GM04504 (cell line): ENCODE measurements around the gene ZNF772.
"Not testable (repeated sequence)": the region's sequence is repeated elsewhere in the genome, so short reads cannot be mapped to it uniquely, and the experiment has no call there.

Experiments
- DNase-seq: peaks from one replicate; pipeline ENCODE4 v3.0.0-alpha.2; 2012; ENCODE audit warnings: low read depth

ZNF772 gene

DNA sequence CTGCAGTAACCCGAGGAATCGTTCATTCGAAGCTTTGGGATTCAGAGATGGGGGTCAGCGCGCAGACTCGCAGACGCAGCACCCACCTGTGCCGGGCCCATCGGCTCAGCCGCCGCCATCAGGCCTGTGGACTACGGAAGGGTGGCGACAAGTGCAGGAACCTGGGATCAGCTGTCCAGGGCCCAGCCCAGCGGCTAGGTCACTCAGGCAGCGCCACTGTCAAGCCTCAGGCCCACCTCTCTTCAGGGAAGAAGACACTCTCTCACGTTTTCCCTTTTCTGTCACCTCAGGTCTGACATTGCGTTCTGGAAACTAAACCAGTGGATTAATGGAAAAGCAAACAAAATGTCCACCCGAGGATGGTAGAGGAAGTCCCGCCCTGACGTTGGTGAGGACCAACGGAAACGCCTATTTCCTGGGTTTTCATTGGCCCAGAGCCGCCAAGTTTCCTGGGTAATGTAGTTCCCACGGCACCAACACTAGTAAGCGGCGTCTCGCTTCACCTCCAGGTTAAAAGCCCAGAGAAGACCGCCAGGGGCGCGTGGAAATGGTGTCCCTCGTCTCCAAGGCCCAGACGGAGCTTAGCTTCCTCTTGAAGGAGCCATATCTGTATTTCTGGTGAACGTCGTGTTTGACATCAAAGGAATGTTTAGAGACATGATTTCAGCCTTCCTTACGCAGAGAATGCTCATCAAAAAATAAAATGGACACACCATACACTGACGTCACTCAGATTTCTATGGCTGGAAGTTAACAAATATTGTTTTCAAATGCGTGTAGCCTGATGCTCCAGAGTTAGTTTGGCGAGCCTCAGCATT is at the start of gene ZNF772:
Gene ZNF772 (minus strand): TSS at position 376 of the 818 bp plus-strand sequence. CDS start 257 bp downstream, at position 119.
- DNase-seq, result peak; percentile 89

DNA sequence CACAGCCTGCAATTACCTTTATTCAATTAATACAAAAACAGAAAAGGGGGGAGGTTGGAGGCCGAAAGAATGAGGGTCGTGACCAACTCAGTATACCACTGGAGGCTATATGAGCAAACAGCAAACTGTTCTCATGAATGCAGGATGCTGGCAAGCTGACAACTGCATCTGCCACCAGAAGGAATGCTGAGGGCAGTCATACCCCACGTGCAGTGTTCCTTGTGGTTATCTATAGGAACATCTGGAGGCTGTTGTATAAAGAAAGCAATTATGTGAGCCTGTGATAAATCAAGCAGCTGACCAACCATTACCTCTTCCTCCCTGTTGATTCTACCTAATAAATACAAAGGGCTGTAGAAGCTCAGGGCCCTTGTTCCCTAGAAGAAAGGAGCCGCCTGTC is 40.7 kb upstream of the ZNF772 start:
- DNase-seq, result not testable (repeated sequence)

DNA sequence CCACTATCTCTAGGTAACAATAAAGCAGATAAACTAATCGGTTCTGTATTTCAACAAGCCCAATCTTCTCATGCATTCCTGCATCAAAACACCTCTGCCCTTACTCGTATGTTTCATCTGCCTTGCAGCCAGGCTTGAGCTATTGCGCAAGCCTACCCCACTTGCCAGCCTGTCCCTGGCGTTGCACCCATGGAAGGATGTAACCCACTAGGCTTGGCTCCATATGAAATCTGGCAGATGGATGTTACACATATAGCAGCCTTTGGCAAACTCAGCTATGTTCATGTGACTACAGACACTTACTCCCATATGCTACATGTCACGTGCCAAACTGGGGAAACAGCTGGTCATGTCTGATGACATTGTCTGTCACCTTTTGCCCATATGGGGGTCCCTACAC is 37.9 kb upstream of the ZNF772 start:
- no peak for DNase-seq

DNA sequence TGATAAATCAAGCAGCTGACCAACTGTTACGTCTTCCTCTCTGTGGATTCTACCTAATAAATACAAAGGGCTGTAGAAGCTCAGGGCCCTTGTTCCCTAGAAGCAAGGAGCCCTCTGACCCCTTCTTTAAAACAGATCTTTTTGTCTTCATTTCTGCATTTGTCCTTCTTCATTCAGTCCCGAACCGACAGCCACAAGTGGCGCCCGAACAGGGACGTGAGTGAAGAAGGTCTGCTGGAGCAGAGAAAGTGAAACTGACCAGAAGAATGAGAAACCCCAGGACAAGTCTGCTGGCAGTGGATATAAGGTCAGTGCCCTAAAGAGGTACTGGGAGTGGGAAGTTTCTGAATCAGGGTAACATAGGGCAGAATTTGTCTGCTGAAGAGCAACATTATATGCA is 35.5 kb upstream of the ZNF772 start:
- no peak for DNase-seq

DNA sequence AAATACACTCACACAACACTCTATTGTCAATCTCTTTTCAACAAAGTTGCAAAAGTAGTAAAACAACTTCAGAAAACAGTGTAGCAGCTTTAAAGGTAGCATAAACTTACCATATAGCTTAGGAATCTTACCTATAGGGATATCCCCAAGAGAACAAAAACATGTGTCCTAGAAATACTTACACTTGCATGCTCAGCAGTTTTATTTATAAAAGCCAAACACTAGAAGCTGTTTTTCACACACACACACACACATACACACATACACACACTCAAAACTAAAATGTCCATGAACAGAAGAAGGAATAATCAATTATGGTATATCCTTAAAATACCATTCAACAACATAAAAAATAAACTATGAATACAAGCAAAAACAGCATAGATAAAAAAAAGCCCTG is 34.1 kb upstream of the ZNF772 start:
- no peak for DNase-seq

DNA sequence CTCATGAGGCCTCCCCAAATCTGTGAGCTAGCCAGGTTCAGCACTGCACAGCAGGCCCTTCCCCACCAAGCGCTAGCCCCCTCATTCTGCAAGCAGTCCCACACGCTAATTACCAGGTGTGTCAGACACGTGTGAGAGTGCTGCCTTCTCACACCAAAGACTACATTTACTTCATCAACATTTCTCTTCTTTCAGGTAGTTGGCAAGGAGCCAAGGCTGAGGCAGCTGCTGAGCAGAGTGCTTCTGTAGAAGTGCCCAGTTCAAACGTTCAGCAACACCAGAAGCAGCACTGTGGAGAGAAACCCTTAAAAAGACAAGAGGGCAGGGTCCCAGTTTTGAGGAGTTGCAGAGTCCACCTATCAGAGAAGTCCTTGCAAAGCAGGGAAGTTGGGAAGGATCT is 28.8 kb upstream of the ZNF772 start:
- DNase-seq, result no peak

DNA sequence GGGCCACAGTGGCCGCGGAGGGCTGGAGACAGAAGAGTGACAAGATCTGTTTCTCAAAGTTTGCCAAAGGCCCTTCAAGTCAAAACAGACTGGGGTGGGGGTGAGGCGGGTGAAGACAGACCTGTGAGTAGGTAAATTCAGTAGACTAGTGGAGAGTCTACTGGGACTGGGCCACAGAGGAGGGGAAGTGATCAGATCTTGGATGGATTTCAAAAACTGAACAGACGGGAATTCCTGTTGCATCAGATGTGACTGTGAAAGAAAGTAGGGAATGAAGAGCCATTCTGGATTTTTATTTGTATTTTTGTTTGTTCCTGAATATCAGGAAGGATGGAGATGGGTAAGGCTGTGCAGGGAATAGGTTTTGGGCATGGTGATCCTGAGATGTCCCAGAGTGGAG is 23.0 kb upstream of the ZNF772 start:
- peak; percentile 33 for DNase-seq

DNA sequence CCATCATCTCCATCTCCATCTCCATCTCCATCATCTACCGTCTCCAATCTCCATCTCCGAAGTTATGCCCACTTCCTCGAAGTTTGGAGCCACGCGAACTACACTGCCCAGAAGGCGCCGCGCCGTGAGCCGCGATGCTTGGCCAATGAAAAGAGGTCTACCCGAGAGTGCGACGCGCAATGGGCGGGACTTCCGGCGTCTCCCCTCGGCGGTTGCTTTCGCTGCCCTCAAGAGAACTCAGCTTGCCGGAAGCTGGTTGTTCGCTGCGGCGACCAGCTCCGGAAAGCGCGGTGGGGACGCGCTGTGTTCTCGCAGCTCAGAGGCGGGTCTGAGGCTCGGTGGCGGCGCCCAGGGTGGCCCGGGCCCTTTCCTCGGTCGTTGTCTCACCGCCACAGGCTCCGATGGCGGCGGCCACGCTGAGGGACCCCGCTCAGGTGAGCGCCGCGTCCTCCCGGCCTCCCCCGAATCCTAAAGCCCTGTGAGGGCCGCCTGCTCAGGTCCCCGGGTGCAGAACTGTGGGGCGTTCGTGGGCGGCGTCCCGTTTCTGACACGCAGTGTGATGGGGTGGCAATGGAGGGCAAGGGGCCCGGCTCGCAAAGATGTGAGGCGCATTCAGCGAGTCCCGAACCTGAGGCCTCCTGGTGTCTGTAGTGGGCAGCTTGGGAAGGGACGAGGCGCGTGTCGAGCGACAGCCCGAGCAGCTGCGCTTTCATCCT is 22.5 kb upstream of the ZNF772 start, which contains the start of gene ZNF773:
Gene ZNF773 (plus strand): TSS at position 259 of the 716 bp plus-strand sequence. CDS start 143 bp downstream, at position 402.
- peak; percentile 84 for DNase-seq

DNA sequence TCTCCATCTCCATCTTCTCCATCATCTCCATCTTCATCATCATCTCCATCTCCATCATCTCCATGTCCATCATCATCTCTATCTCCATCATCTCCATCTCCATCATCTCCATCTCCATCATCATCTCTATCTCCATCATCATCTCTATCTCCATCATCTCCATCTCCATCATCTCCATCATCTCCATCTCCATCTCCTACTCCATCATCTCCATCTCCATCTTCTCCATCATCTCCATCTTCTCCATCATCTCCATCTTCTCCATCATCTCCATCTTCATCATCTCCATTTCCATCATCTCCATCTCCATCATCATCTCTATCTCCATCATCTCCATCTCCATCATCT is 21.9 kb upstream of the ZNF772 start:
- DNase-seq, result not testable (repeated sequence)

DNA sequence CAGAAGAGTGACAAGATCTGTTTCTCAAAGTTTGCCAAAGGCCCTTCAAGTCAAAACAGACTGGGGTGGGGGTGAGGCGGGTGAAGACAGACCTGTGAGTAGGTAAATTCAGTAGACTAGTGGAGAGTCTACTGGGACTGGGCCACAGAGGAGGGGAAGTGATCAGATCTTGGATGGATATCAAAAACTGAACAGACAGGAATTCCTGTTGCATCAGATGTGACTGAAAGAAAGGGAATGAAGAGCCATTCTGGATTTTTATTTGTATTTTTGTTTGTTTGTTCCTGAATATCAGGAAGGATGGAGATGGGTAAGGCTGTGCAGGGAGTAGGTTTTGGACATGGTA is 10.9 kb upstream of the ZNF772 start:
- DNase-seq, result not testable (repeated sequence)

DNA sequence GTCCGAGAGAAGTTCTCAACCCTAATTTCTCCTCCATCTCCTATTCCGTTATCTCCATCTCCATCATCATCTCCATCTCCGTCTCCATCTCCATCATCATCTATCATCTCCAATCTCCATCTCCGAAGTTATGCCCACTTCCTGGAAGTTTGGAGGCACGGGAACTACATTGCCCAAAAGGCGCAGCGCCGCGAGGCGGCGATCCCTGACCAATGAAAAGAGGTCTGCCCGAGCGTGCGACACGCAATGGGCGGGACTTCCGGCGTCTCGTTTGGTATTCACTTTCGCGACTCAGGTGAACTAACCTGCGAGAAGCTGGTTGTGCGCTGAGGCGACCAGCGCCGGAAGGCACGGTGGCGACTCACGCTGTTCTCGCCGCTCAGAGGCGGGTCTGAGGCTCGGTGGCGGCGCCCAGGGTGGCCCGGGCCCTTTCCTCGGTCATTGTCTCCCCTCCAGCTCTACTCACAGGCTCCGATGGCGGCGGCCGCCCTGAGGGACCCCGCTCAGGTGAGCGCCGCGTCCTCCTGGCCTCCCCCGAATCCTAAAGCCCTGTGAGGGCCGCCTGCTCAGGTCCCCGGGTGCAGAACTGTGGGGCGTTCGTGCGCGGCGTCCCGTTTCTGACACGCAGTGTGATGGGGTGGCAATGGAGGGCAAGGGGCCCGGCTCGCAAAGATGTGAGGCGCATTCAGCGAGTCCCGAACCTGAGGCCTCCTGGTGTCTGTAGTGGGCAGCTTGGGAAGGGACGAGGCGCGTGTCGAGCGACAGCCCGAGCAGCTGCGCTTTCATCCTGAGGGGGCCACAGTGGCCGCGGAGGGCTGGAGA is 10.3 kb upstream of the ZNF772 start, which contains the start of gene ZNF419:
Gene ZNF419 (plus strand): TSS at position 274 of the 822 bp plus-strand sequence. CDS start 201 bp downstream, at position 475.
- DNase-seq, result peak; percentile 69

DNA sequence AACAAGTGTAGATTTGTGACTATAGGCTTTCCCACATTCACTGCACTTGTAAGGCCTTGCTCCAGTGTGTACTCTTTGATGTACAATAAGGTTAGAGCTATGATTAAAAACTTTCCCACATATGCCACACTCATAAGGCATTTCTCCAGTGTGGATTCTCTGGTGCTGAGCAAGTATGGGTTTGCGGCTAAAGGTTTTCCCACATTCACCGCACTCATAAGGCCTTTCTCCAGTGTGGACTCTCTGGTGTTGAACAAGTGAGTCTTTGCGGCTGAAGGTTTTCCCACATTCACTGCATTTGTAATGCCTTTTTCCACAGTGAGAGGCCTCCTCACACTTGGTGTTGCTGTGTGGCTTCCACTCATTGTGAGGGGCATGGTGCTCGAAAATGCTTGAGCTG is 3.7 kb downstream of the ZNF772 start:
- no peak for DNase-seq

DNA sequence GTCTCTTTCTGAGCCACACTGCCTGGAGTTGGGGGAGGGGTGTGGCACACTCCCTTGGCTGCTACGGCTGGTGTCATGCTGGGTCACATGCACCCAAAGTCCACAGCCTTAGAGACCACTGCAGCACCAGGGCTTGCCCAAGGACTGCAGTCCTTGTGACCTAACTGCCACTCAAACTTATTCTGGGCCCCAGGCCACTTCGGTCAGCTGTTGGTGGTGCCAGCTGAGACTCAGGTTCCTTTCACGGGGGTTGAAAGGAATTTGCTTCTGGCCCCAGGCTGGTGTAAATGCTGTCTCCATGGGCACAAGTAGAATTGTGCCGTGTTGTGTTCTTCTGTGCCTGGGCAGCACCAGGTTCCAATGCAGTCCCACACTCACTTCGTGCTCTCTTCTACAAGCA is 10.9 kb downstream of the ZNF772 start:
- DNase-seq, result no peak

DNA sequence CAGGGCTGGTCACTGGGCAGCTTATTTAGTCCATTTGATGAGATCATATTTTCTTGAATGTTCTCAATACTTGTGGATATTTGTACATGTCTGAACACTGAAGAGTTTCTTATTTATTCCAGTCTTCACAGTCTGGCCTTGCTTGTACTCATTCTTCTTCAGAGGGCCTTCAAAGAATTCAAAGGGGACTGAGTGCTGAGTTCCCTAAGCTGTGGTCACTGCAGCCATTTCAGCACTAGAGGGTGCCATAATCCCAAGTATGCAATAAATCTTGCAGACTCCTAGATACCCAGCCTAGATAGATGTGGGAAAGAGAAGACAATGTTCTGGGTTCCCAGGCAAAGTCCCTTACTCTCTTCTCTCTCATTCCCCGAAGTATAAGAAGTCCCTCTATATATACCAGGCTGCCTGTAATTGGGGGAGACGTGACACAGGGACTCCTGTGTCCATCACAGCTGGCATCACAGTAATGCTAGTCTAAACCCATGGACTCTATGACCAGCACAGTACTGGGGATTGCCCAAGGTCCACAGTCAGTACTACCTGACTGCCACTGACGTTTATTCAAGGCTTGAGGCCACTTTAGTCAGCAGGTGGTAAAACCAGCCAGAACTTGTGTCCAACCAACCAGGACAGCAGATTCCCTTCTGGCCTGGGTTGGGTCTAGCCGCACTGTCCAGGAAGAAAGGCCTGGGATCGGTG is 11.5 kb downstream of the ZNF772 start:
- no peak for DNase-seq

DNA sequence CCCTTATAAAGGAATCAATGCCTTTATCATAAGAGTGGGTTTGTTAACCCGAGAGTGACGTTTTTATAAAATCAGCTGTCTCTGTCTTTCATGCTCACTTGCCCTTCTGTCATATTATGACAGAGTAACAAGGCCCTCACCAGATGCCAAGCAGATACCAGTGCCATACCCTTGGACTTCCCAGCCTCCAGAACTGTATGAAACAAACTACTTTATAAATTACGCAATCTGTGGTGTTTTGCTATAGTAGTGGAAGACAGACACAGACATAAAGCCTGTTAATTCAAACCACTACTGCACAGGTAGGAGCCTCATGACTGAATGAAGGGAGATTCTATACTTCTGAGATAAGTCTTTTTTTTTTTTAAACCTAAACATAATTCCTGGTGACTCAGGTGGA is 25.1 kb downstream of the ZNF772 start:
- no peak for DNase-seq

DNA sequence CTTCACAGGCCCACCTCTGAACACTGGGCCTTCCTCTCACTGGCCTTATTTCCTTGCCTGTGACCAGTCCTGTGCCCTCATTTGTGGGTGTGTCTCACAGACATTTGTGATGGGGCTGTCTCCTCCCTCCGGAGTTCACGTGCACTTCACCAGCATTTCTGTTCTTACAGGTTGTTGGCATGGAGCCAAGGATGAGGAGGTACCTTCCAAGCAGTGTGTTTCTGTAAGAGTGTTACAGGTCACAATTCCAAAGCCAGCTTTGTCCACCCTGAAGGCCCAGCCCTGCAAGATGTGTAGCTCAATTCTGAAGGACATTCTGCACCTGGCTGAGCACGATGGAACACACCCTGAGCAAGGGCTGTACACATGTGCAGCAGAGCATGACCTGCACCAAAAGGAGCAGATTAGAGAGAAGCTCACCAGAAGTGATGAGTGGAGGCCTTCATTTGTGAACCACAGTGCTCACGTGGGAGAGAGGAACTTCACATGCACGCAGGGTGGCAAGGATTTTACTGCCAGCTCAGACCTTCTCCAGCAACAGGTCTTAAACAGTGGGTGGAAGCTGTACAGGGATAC is 34.2 kb downstream of the ZNF772 start:
- DNase-seq, result no peak

DNA sequence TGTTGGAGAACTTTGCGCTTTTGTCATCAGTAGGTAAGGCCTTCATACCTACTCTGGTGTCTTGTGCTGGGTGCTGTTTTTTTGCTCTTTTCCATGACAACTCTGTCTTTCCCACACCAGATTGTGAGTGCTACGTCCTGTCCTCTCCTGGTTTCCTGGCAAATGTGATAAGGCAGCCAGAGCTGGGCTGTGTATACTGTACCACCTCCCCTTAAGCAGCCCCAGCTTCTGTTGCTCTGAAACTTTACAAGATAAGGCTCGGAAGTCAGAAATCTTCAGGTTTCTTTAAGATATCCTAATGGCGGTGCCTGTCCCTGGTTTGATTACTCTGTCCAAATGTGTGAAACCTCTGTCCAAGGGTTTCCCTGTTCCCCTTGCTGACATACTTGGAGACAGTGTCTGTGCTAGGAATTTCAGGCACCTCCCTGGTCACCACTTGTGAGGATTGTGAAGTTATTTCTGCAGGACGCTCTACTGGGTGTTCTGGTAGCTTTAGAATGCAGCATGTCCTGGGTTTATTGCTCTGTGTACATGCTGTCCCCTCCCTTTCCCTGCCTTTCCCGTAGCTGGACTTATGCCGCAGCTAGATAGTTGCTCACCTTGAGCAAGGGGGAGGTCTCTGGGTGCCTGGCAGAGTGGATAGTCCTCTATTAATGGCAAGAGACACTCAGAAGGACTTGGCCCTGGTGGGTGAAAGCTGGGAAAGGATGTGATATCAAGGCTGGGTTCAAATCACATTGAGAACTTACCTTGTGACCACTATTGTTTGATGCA is 35.2 kb downstream of the ZNF772 start:
- no peak for DNase-seq

DNA sequence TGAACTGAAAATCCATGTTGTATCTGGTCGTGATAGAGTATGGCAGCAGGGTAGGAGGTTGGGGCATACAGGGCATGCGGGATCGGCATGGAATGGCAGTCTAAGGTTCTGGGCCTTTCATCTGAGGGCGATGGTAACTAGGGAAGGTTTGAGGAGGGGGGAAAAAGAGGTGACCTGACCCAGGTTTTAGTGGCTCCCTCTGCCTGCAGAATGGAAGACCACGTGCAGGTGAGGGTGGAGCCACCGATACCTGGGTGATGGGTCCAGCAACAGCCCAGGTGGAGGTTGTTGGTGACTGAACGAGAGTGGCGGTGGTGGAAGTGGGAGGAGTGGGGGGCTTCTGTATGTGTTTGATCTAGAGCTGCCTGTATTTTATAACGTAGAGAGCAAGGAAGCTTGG is 38.4 kb downstream of the ZNF772 start:
- DNase-seq, result no peak

DNA sequence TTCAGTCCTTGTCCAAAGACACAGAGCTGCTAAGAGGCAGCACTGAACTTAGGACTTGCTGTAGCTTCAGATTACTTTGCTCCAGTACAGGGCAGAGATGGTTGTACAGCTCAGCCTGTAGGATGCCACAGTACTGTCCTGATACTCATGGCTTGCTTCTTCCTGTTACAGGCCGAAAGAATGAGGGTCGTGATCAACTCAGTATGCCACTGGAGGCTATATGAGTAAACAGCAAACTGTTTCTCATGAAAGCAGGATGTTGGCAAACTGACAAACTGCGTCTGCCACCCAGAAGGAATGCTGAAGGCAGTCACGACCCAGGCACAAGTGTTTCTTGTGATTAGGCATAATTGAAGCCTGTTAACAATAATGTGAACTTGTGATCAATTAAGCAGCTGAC is 39.4 kb downstream of the ZNF772 start:
- no peak for DNase-seq

DNA sequence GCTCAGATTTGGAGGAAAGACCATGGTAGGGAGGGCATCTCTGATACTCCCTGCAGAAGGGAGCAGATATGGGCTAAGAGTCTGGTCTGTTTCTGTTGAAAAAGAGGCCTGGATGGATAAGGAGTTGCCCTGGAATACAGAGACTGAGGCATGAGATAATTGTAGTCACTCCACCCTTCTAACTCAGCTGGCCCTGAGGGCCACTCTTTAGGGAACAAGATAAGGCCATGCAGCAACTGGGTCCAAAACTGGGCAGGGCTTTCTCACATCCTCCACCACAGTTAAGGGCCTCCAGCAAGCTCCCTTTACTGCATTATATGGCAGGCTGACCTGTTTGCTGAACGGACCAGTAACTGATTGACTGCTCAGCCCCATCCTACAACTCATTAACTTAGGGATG is 40.9 kb downstream of the ZNF772 start:
- no peak for DNase-seq
